Kidney glomerular epithelial cell (primary cell): ENCODE data around the gene CUEDC1.
A peak's percentile ranks its signal among the peaks of the same experiment; 100 is the strongest.

Source experiments
- DNase-seq: peaks from one replicate; lab custom pipeline; 2025; lab: John Stamatoyannopoulos, UW

CUEDC1 gene

GRCh38 chr17:57874434-57875289 lies 80.5 kb downstream of the CUEDC1 start:
- peak; percentile 82 for DNase-seq

GRCh38 chr17:57874058-57874419 lies 81.2 kb downstream of the CUEDC1 start:
- DNase-seq: no peak

- DNase-seq: no peak
These were observed 81.8 kb downstream of the CUEDC1 start for GRCh38 chr17:57873261-57874057.

GRCh38 chr17:57872536-57872935 lies 82.7 kb downstream of the CUEDC1 start:
- DNase-seq: no peak

GRCh38 chr17:57871863-57872262 lies 83.3 kb downstream of the CUEDC1 start:
- DNase-seq: no peak

GRCh38 chr17:57871155-57871554 lies 84.1 kb downstream of the CUEDC1 start:
- DNase-seq: no peak

GRCh38 chr17:57870283-57870635 lies 85.0 kb downstream of the CUEDC1 start:
- no peak for DNase-seq

GRCh38 chr17:57869617-57870282 lies 85.5 kb downstream of the CUEDC1 start:
- DNase-seq: peak; percentile 11

GRCh38 chr17:57868910-57869616 lies 86.1 kb downstream of the CUEDC1 start:
- no peak for DNase-seq

GRCh38 chr17:57868007-57868909 lies 87.0 kb downstream of the CUEDC1 start:
- peak; percentile 57 for DNase-seq

- DNase-seq: no peak
These were observed 88.1 kb downstream of the CUEDC1 start for GRCh38 chr17:57867126-57867525.

- DNase-seq: no peak
These were observed 88.5 kb downstream of the CUEDC1 start for GRCh38 chr17:57866723-57867122.

- no peak for DNase-seq
These were observed 88.9 kb downstream of the CUEDC1 start for GRCh38 chr17:57866319-57866718.

GRCh38 chr17:57864273-57864672 lies 90.9 kb downstream of the CUEDC1 start:
- no peak for DNase-seq

- DNase-seq: no peak
These were observed 92.2 kb downstream of the CUEDC1 start for GRCh38 chr17:57862694-57863667.

- no peak for DNase-seq
These were observed 93.2 kb downstream of the CUEDC1 start for GRCh38 chr17:57861790-57862693.

GRCh38 chr17:57861000-57861789 lies 94.0 kb downstream of the CUEDC1 start:
- peak; percentile 57 for DNase-seq
